Midbrain (tissue), 1 donor: ENCODE data around the gene ARF1.
"Not testable (repeated sequence)": the region's sequence is repeated elsewhere in the genome, so short reads cannot be mapped to it uniquely, and the experiment has no call there.

ENCODE experiments used
- DNase-seq: peaks from one replicate; lab custom pipeline; 2025; lab: John Stamatoyannopoulos, UW

Gene ARF1

GRCh38 chr1:228102791-228103620 is 20.5 kb downstream of the ARF1 start, which contains the start of gene C1orf35:
TSS of gene C1orf35 (minus strand) at chr1:228103325. CDS start at chr1:228103227, 98 bp downstream.
- DNase-seq = peak; percentile 90

- no peak for DNase-seq
Measured at GRCh38 chr1:228104526-228105269, 22.2 kb downstream of the ARF1 start.

- no peak for DNase-seq
Measured at GRCh38 chr1:228105270-228105995, 22.9 kb downstream of the ARF1 start.

GRCh38 chr1:228105996-228106799 is 23.7 kb downstream of the ARF1 start:
- DNase-seq = no peak

- DNase-seq = no peak
Measured at GRCh38 chr1:228106800-228107054, 24.2 kb downstream of the ARF1 start.

- DNase-seq = no peak
Measured at GRCh38 chr1:228107636-228108035, 25.1 kb downstream of the ARF1 start.

DNA sequence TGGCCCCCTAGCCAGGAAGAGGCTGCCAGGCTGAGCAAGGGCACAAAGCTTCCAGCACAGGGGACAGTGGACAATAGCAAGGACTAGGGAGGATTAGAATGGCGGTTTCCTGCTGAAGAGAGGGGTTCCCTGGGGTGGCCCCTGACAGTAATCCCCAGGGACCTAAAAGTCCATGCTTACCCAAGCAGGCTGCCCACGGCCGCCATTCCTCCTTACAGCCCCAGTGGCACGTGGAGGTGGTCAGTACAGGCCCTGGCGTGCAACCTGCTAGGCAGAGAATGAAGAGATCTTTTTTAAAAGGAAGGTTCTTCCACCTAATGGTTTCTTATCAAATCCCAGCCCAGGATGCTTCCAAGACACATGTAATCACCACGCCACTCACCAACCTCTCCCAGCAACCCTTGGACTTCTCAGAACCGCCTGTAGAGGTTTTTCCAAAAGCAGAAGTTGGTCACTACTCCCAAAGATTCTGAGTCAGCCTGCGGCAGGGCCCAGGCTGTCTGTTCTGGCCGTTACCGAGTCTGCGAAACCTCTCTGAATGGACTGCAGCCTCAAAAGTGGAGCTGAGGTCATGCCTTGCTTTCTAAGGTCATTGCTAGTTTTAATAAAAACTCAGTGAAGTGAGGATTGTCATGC is 25.7 kb downstream of the ARF1 start:
- DNase-seq = no peak

DNA sequence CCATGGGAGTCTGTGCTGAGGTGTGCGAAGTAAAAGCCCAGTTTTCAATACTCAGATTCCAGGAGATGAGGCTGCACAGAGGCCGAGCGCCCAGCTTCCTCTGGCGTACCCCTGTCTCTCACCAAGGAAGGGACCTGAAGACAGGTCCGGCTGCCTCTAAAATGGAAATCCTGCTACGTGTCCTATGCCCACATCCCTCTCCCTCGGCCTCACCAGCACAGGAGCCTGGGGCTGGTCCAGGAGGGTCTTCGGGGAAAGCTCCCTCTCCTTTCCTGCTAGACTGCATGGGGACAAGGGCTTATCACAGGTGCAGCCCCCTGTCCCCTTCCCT is 26.2 kb downstream of the ARF1 start:
- DNase-seq = no peak

GRCh38 chr1:228109073-228109961 is 26.8 kb downstream of the ARF1 start, which contains the start of gene MRPL55:
TSS of gene MRPL55 (minus strand) at chr1:228109299. CDS start at chr1:228108260, 1,039 bp downstream.
- DNase-seq = peak; percentile 99

GRCh38 chr1:228109962-228110488 is 27.5 kb downstream of the ARF1 start:
- DNase-seq = no peak

GRCh38 chr1:228110556-228110955 is 28.0 kb downstream of the ARF1 start:
- DNase-seq = no peak

DNA sequence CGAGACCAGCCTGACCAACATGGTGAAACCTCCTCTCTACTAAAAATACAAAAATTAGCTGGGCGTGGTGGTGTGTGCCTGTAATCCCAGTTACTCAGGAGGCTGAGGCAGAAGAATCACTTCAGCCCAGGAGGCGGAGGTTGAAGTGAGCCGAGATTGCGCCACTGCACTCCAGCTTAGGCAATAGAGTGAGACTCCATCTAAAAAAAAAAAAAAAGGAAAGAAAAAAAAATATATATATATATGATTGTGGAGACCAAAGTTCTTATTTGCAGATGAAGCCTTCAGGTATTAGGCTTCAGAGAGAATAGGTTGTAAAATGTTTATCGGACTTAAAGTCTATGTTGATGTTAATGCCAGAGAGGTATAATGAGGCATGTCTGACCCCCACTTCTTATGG is 28.8 kb downstream of the ARF1 start:
- not testable (repeated sequence) for DNase-seq

- no peak for DNase-seq
Measured at GRCh38 chr1:228112167-228112566, 29.7 kb downstream of the ARF1 start.

GRCh38 chr1:228112617-228113016 is 30.1 kb downstream of the ARF1 start:
- no peak for DNase-seq

DNA sequence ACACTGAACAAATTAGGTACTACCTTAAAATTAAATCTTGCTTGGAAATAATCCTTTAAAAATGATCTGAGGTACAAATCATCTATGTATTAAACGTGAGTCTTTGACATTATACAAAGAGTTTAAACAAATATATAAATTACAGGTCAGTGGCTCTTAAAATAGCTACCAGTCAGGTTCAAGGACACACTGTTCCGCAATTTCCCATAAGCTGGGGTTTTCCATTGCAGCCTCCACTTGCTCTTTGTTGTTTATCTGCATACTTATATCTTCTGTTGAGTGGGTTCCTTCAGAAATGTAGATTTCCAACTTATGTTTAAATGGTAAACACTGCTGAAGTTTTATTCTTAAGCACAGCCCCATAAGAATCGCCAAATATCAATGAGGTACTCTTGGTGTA is 32.3 kb downstream of the ARF1 start:
- DNase-seq = no peak

DNA sequence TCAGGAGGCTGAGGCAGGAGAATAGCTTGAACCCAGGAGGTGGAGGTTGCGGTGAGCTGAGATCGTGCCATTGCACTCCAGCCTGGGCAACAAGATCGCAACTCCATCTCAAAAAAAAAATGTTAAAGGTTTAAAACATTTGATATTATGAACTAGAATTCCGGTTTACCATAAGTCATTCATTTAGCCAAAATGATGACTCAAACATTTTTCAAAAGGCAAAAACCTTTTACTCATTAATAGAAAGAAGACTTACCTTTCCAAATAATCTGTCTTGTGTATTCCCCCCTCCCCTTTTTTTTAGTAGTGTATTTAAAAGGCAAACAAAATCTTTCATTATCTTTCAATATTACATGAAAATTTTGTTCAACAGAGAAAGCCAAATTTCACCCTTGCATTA is 34.8 kb downstream of the ARF1 start:
- no peak for DNase-seq

DNA sequence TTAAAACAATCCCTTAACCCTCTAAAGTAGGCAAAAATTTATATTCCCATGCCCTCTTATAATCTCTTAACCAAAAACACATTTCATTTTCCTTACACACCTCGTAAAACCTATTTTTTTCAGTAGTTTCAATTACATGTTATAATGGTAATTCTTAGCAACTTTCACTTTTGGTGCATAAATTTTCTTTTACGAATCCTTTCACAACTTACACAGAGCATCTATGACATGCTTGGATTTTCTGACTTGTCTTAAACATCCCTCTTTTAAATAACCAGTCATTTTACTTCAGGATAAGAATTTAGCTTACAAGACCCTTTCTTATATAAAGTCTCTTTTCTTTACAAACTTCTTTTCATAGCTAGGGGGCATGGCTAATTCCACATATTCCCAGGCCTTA is 35.5 kb downstream of the ARF1 start:
- DNase-seq = no peak

GRCh38 chr1:228120351-228120750 is 37.8 kb downstream of the ARF1 start:
- DNase-seq = no peak

DNA sequence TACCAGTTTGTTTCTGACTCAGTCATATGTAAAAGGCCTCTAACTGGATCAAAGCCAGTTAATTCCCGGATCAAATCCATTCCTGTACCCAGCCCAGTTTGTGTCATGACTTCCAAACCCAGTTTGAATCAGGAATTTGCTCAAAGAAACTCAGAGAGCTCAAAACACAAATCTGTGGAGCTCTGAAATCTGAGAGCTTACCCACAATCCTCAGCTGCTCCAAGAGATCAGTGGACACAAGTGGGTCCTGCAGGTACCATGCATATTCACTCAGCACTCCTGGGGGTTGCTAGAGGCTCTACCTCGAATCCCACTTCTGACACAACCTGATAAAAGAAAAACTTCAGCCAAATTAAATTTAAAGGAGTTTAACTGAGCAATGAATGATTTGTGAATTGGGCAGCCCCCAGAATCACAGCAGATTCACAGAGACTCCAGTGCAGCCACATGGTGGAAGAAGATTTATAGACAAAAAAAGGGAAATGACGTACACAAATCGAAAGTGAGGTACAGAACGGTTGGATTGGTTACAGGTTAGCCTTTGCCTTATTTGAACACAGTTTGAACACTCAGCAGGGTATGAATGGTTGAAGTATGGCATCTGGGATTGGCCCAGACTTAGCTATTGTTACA is 38.5 kb downstream of the ARF1 start:
- DNase-seq = no peak
